NOMO-1 (cell line): Measurements from ENCODE around the gene RRP15.

Experiments used
- DNase-seq, 2 experiments: peaks; one replicate each; lab custom pipeline; 2025; ENCODE audit not compliant: unreplicated experiment in 2 of 2; lab: John Stamatoyannopoulos, UW

RRP15 gene

GRCh38 chr1:218332416-218332815 lies 47.3 kb downstream of the RRP15 start:
- DNase-seq, result no peak

GRCh38 chr1:218336328-218336727 lies 51.2 kb downstream of the RRP15 start:
- DNase-seq, result no peak

GRCh38 chr1:218339267-218339831 lies 54.3 kb downstream of the RRP15 start:
- peak in 1 of 2 experiments; percentile 44 for DNase-seq

- DNase-seq, result no peak
These were observed 56.2 kb downstream of the RRP15 start for GRCh38 chr1:218341325-218341724.

GRCh38 chr1:218342091-218342490 lies 57.0 kb downstream of the RRP15 start:
- no peak for DNase-seq

GRCh38 chr1:218344814-218345672 lies 60.0 kb downstream of the RRP15 start, which contains the start of gene TGFB2:
Gene TGFB2, plus strand, starts transcription at chr1:218345336. Its CDS starts 1,366 bp downstream, at chr1:218346702.
- DNase-seq, result peak in 1 of 2 experiments; percentile 11

- no peak for DNase-seq
These were observed 60.7 kb downstream of the RRP15 start for GRCh38 chr1:218345673-218346390.

- DNase-seq, result peak; percentile 42 to 47
These were observed 61.5 kb downstream of the RRP15 start for GRCh38 chr1:218346391-218347204.

- no peak for DNase-seq
These were observed 62.2 kb downstream of the RRP15 start for GRCh38 chr1:218347336-218347722.

- DNase-seq, result no peak
These were observed 62.9 kb downstream of the RRP15 start for GRCh38 chr1:218347723-218348627.

- DNase-seq, result no peak
These were observed 63.6 kb downstream of the RRP15 start for GRCh38 chr1:218348628-218349071.

GRCh38 chr1:218349348-218350034 lies 64.4 kb downstream of the RRP15 start:
- no peak for DNase-seq

GRCh38 chr1:218350035-218350525 lies 65.0 kb downstream of the RRP15 start:
- peak in 1 of 2 experiments; percentile 17 for DNase-seq

GRCh38 chr1:218350801-218351266 lies 65.7 kb downstream of the RRP15 start:
- no peak for DNase-seq

GRCh38 chr1:218351391-218352074 lies 66.4 kb downstream of the RRP15 start:
- DNase-seq, result peak; percentile 23 to 79

GRCh38 chr1:218352075-218352438 lies 67.0 kb downstream of the RRP15 start:
- no peak for DNase-seq

GRCh38 chr1:218353656-218354055 lies 68.6 kb downstream of the RRP15 start:
- DNase-seq, result no peak

- no peak for DNase-seq
These were observed 70.2 kb downstream of the RRP15 start for GRCh38 chr1:218355278-218355677.
